IPS-20b (cell line): ENCODE data around the gene PHF5A.

ENCODE experiments used
- H3K27ac ChIP-seq: one replicate; pipeline ENCODE4 v1.5.1; 2013; ENCODE audit warnings: low read length
- H3K27me3 ChIP-seq: 2 replicates; pipeline ENCODE4 v1.6.1; 2013; ENCODE audit warnings: mild to moderate bottlenecking, low read length, inconsistent platforms; ENCODE audit not compliant: insufficient read depth
- H3K36me3 ChIP-seq: 2 replicates; pipeline ENCODE4 v1.6.1; 2013; ENCODE audit warnings: low read depth, mild to moderate bottlenecking, inconsistent platforms, low read length, moderate library complexity; ENCODE audit not compliant: insufficient read depth
- H3K4me1 ChIP-seq: 2 replicates; pipeline ENCODE4 v1.6.1; 2013; ENCODE audit warnings: mild to moderate bottlenecking, control low read depth, inconsistent platforms, low read length, moderate library complexity; ENCODE audit not compliant: insufficient read depth
- H3K4me3 ChIP-seq: 2 replicates; pipeline ENCODE4 v1.5.1; 2013; ENCODE audit warnings: mild to moderate bottlenecking, low read length, inconsistent platforms
- H3K9ac ChIP-seq: 2 replicates; pipeline ENCODE4 v1.6.1; 2013; ENCODE audit warnings: low read depth, mild to moderate bottlenecking, inconsistent platforms, low read length, moderate library complexity
- H3K9me3 ChIP-seq: 2 replicates; pipeline ENCODE4 v1.6.1; 2013; ENCODE audit warnings: mild to moderate bottlenecking, low read depth, low read length, inconsistent platforms; ENCODE audit not compliant: insufficient read depth

The PHF5A gene

GRCh38 chr22:41468381-41469217, at the start of gene PHF5A, which contains the start of gene ACO2:
PHF5A (minus strand) TSS chr22:41468692; CDS start chr22:41468653, 39 bp downstream.
ACO2 (plus strand) TSS chr22:41469117; CDS start chr22:41469147, 30 bp downstream.
- Histone ChIP-seq H3K4me1 (peaks cover 11% of the 10 kb centered on the region; the same call in 1 of the 2 replicates), H3K9ac (peak within 1 kb of the TSS; percentile 99), H3K9me3 (no peaks in the 10 kb centered on the region), H3K27me3 (no peaks in the 10 kb centered on the region), H3K4me3 (peak within 1 kb of the TSS; percentile 95), H3K27ac (peak within 1 kb of the TSS; percentile 100), H3K36me3 (peaks cover 44% of the 10 kb centered on the region)

GRCh38 chr22:41518048-41518347, 49.5 kb upstream of the PHF5A start:
- Histone ChIP-seq H3K4me1 (peaks cover 4% of the 10 kb centered on the region), H3K27ac (no peak overlapping the region), H3K4me3 (no peak overlapping the region), H3K9me3 (no peaks in the 10 kb centered on the region), H3K36me3 (peaks cover 40% of the 10 kb centered on the region), H3K27me3 (no peaks in the 10 kb centered on the region), H3K9ac (no peak overlapping the region)

- H3K27ac ChIP-seq = no peak overlapping the region
These were observed 48.9 kb upstream of the PHF5A start for GRCh38 chr22:41517172-41518047.

GRCh38 chr22:41516462-41516861, 48.0 kb upstream of the PHF5A start:
- Histone ChIP-seq H3K4me3 (no peak overlapping the region), H3K9me3 (no peaks in the 10 kb centered on the region), H3K36me3 (peaks cover 46% of the 10 kb centered on the region), H3K4me1 (peaks cover 15% of the 10 kb centered on the region), H3K9ac (no peak overlapping the region), H3K27ac (no peak overlapping the region), H3K27me3 (no peaks in the 10 kb centered on the region)

More at GRCh38 chr22:41517172-41518047, 48.9 kb upstream of the PHF5A start:
- Histone ChIP-seq H3K4me1 (peaks cover 8% of the 10 kb centered on the region), H3K9ac (no peak overlapping the region), H3K27me3 (no peaks in the 10 kb centered on the region), H3K36me3 (peaks cover 39% of the 10 kb centered on the region), H3K9me3 (no peaks in the 10 kb centered on the region), H3K4me3 (no peak overlapping the region)

GRCh38 chr22:41513391-41513790, 44.9 kb upstream of the PHF5A start:
- H3K36me3 ChIP-seq = peaks cover 50% of the 10 kb centered on the region
- no peak overlapping the region; the same call in 1 of the 2 replicates for H3K4me3 ChIP-seq
- peaks cover 15% of the 10 kb centered on the region for H3K4me1 ChIP-seq
- peak overlapping the region; percentile 65 for H3K27ac ChIP-seq
- H3K9me3 ChIP-seq = no peaks in the 10 kb centered on the region
- H3K9ac ChIP-seq = peak overlapping the region; percentile 60; the same call in 1 of the 2 replicates
- no peaks in the 10 kb centered on the region for H3K27me3 ChIP-seq

GRCh38 chr22:41512421-41513194, 44.1 kb upstream of the PHF5A start:
- Histone ChIP-seq H3K27ac (peak overlapping the region; percentile 65), H3K36me3 (peaks cover 52% of the 10 kb centered on the region)

GRCh38 chr22:41511521-41511968, 43.1 kb upstream of the PHF5A start:
- Histone ChIP-seq H3K27me3 (no peaks in the 10 kb centered on the region), H3K36me3 (peaks cover 52% of the 10 kb centered on the region), H3K4me3 (no peak overlapping the region), H3K9me3 (no peaks in the 10 kb centered on the region), H3K4me1 (peaks cover 15% of the 10 kb centered on the region), H3K27ac (no peak overlapping the region), H3K9ac (no peak overlapping the region; the same call in 1 of the 2 replicates)

More at GRCh38 chr22:41512421-41513194, 44.1 kb upstream of the PHF5A start:
- Histone ChIP-seq H3K4me1 (peaks cover 15% of the 10 kb centered on the region), H3K9ac (peak overlapping the region; percentile 60; the same call in 1 of the 2 replicates), H3K4me3 (no peak overlapping the region; the same call in 1 of the 2 replicates), H3K27me3 (no peaks in the 10 kb centered on the region), H3K9me3 (no peaks in the 10 kb centered on the region)

GRCh38 chr22:41508770-41509170, 40.3 kb upstream of the PHF5A start:
- no peak overlapping the region for H3K27ac ChIP-seq
- peaks cover 40% of the 10 kb centered on the region for H3K36me3 ChIP-seq
- peaks cover 15% of the 10 kb centered on the region for H3K4me1 ChIP-seq
- H3K9me3 ChIP-seq = no peaks in the 10 kb centered on the region
- no peaks in the 10 kb centered on the region for H3K27me3 ChIP-seq
- no peak overlapping the region for H3K9ac ChIP-seq
- H3K4me3 ChIP-seq = no peak overlapping the region

- Histone ChIP-seq H3K9me3 (no peaks in the 10 kb centered on the region), H3K27ac (no peak overlapping the region), H3K27me3 (no peaks in the 10 kb centered on the region), H3K4me3 (no peak overlapping the region), H3K4me1 (peaks cover 8% of the 10 kb centered on the region), H3K9ac (no peak overlapping the region), H3K36me3 (peaks cover 38% of the 10 kb centered on the region)
These were observed 39.0 kb upstream of the PHF5A start for GRCh38 chr22:41507330-41508063.

- Histone ChIP-seq H3K27me3 (no peaks in the 10 kb centered on the region), H3K9me3 (no peaks in the 10 kb centered on the region), H3K4me1 (no peaks in the 10 kb centered on the region), H3K4me3 (no peak overlapping the region), H3K27ac (no peak overlapping the region), H3K9ac (no peak overlapping the region), H3K36me3 (peaks cover 44% of the 10 kb centered on the region)
These were observed 37.2 kb upstream of the PHF5A start for GRCh38 chr22:41505511-41506220.
